Measurements from ENCODE around the gene SLC9A3.

- TF ChIP-seq EZH2phosphoT487 (IDR thresholded peaks at IDR 0.05; ENCODE audit: low read depth) (no peak), CTCF (IDR thresholded peaks at IDR 0.05; ENCODE audit: low read depth, low read length) (no peak)
These were observed 38.2 kb downstream of the SLC9A3 start for GRCh38 chr5:485946-486491.
